SK-N-SH treated with all-trans-retinoic acid at 6 μM for 48 hours (cell line): Measurements from ENCODE around the gene STRADB.

Source experiments
- CREB5 ChIP-seq: fragments of 250-450 bp; sonication (Bioruptor Pico); IDR thresholded peaks from 2 replicates; pipeline ENCODE4 v1.5.1; 2020; ENCODE audit warnings: low read depth, mild to moderate bottlenecking, moderate library complexity
- GLIS3 ChIP-seq: fragments of 250-450 bp; sonication (Bioruptor Pico); IDR thresholded peaks from 2 replicates; pipeline ENCODE4 v1.5.0; 2020; ENCODE audit warnings: mild to moderate bottlenecking, moderate library complexity
- OSR1 ChIP-seq: fragments of 250-450 bp; sonication (Bioruptor Pico); IDR thresholded peaks from 2 replicates; pipeline ENCODE4 v1.8.0; 2022; ENCODE audit warnings: moderate library complexity, mild to moderate bottlenecking, inconsistent platforms
- PATZ1 ChIP-seq: fragments of 250-450 bp; sonication (Bioruptor Pico); IDR thresholded peaks from 2 replicates; pipeline ENCODE4 v1.8.0; 2020; ENCODE audit warnings: mild to moderate bottlenecking, moderate library complexity, borderline replicate concordance
- POU6F1 ChIP-seq: fragments of 250-450 bp; sonication (Bioruptor Pico); IDR thresholded peaks from 2 replicates; pipeline ENCODE4 v1.8.0; 2021; ENCODE audit warnings: low read depth, mild to moderate bottlenecking, moderate library complexity, borderline replicate concordance
- SNAI2 ChIP-seq: fragments of 250-450 bp; sonication (Bioruptor Pico); IDR thresholded peaks from 2 replicates; pipeline ENCODE4 v1.5.0; 2020; ENCODE audit warnings: mild to moderate bottlenecking, moderate library complexity
- TCF4 ChIP-seq: fragments of 250-450 bp; sonication (Bioruptor Pico); IDR thresholded peaks from 2 replicates; pipeline ENCODE4 v1.8.0; 2021; ENCODE audit warnings: mild to moderate bottlenecking, moderate library complexity, borderline replicate concordance
- ZC3H10 ChIP-seq: fragments of 250-450 bp; sonication (Bioruptor Pico); IDR thresholded peaks from 2 replicates; pipeline ENCODE4 v1.5.1; 2021; ENCODE audit warnings: mild to moderate bottlenecking, moderate library complexity
- ZFP30 ChIP-seq: fragments of 450-650 bp; formaldehyde crosslinking; IDR thresholded peaks from 2 replicates; pipeline ENCODE4 v1.5.0; 2022; ENCODE audit warnings: mild to moderate bottlenecking, moderate library complexity
- ZNF565 ChIP-seq: fragments of 450-650 bp; formaldehyde crosslinking; conservative IDR thresholded peaks from 2 replicates; pipeline ENCODE4 v1.5.0; 2020; ENCODE audit warnings: low read depth, mild to moderate bottlenecking, moderate library complexity
- ZNF70 ChIP-seq: fragments of 450-650 bp; formaldehyde crosslinking; IDR thresholded peaks from 2 replicates; pipeline ENCODE4 v1.5.0; 2020; ENCODE audit warnings: mild to moderate bottlenecking, moderate library complexity

GRCh38 chr2:201452922-201453643, 1.5 kb downstream of the STRADB start:
- TF ChIP-seq ZFP30 (no peak), POU6F1 (CRISPR knock-in tag) (no peak), TCF4 (CRISPR knock-in tag) (no peak), ZC3H10 (no peak), SNAI2 (CRISPR knock-in tag) (no peak), PATZ1 (CRISPR knock-in tag) (no peak), CREB5 (CRISPR knock-in tag) (no peak), GLIS3 (no peak), ZNF70 (CRISPR knock-in tag) (no peak), ZNF565 (CRISPR knock-in tag) (no peak), OSR1 (no peak)
